HEK293 (cell line): ENCODE results near the gene SNAI1.

ENCODE experiments used
- CTCF ChIA-PET: fragments of 350-600 bp; formaldehyde crosslinking; extraction: SDS; loops from one replicate; lab custom pipeline; 2021; ENCODE audit warnings: antibody characterized with exemption; lab: Yijun Ruan, JAX
- POLR2A ChIA-PET: fragments of 300-600 bp; formaldehyde crosslinking; extraction: SDS; loops from one replicate; lab custom pipeline; 2020; ENCODE audit warnings: antibody characterized with exemption, inconsistent platforms; lab: Yijun Ruan, JAX
- H3K27ac ChIP-seq: fragments of 200-500 bp; sonication (Bioruptor generic); 2 replicates; pipeline ENCODE4 v1.5.1; 2014; ENCODE audit warnings: low read depth, low read length, control low read depth, inconsistent platforms; ENCODE audit errors: extremely low read depth
- H3K36me3 ChIP-seq, 2 experiments: fragments of 200-500 bp in 1 of 2; sonication (Bioruptor generic) in 1 of 2; 1 replicate in 1 of 2; 2 replicates in 1 of 2; pipeline ENCODE4 v1.5.1; 2014 to 2017; ENCODE audit warnings: inconsistent platforms in 2 of 2, low read length in 2 of 2; ENCODE audit not compliant: control insufficient read depth in 2 of 2, insufficient read depth in 1 of 2
- H3K4me1 ChIP-seq: fragments of 200-500 bp; sonication (Bioruptor generic); 2 replicates; pipeline ENCODE4 v1.5.1; 2014; ENCODE audit warnings: mild to moderate bottlenecking, low read length, inconsistent platforms; ENCODE audit not compliant: control insufficient read depth, insufficient read depth
- H3K4me3 ChIP-seq: 2 replicates; pipeline ENCODE4 v1.5.1; 2011; ENCODE audit warnings: low read depth, mild to moderate bottlenecking, control low read depth, low read length, moderate library complexity
- H3K9me3 ChIP-seq: fragments of 200-500 bp; sonication (Bioruptor generic); 2 replicates; pipeline ENCODE4 v1.5.1; 2014; ENCODE audit warnings: low read depth, low read length, inconsistent platforms; ENCODE audit not compliant: control insufficient read depth, insufficient read depth
- BCL11B ChIP-seq: fragments of 450-650 bp; formaldehyde crosslinking; IDR thresholded peaks from 2 replicates; pipeline ENCODE4 v1.5.1; 2016; ENCODE audit warnings: low read depth, missing biosample characterization, missing genetic modification characterization
- FEZF1 ChIP-seq: fragments of 450-650 bp; formaldehyde crosslinking; IDR thresholded peaks from 2 replicates; pipeline ENCODE4 v1.5.1; 2016; ENCODE audit warnings: missing biosample characterization, missing genetic modification characterization
- GLI2 ChIP-seq: fragments of 450-650 bp; formaldehyde crosslinking; IDR thresholded peaks from 2 replicates; pipeline ENCODE4; 2017; ENCODE audit warnings: missing biosample characterization, missing genetic modification characterization, low read depth, borderline replicate concordance
- GLIS1 ChIP-seq: fragments of 450-650 bp; formaldehyde crosslinking; IDR thresholded peaks from 2 replicates; pipeline ENCODE4 v1.5.1; 2016; ENCODE audit warnings: missing biosample characterization, missing genetic modification characterization
- GLIS2 ChIP-seq: fragments of 450-650 bp; formaldehyde crosslinking; IDR thresholded peaks from 2 replicates; pipeline ENCODE4 v1.5.1; 2016; ENCODE audit warnings: missing biosample characterization, missing genetic modification characterization
- HOXC10 ChIP-seq: sonication (generic); formaldehyde crosslinking; IDR thresholded peaks from 2 replicates; pipeline ENCODE4 v1.8.1; 2023; ENCODE audit warnings: mild to moderate bottlenecking, missing genetic modification reagents
- KLF16 ChIP-seq: fragments of 450-650 bp; formaldehyde crosslinking; IDR thresholded peaks from 2 replicates; pipeline ENCODE4 v1.5.1; 2017; ENCODE audit warnings: missing biosample characterization, missing genetic modification characterization
- MEIS1 ChIP-seq: sonication (generic); formaldehyde crosslinking; IDR thresholded peaks from 2 replicates; pipeline ENCODE4 v1.8.1; 2022; ENCODE audit warnings: missing genetic modification reagents, mild to moderate bottlenecking, borderline replicate concordance
- PRDM1 ChIP-seq: fragments of 450-650 bp; formaldehyde crosslinking; IDR thresholded peaks from 2 replicates; pipeline ENCODE4; 2016; ENCODE audit warnings: missing biosample characterization, missing genetic modification characterization
- SP2 ChIP-seq: fragments of 450-650 bp; formaldehyde crosslinking; IDR thresholded peaks from 2 replicates; pipeline ENCODE4 v1.5.1; 2016; ENCODE audit warnings: missing biosample characterization, missing genetic modification characterization
- TRIM28 ChIP-seq: IDR thresholded peaks from 2 replicates; pipeline ENCODE4 v1.6.1; 2011; ENCODE audit warnings: low read length, control low read depth, borderline replicate concordance
- ZFP3 ChIP-seq: fragments of 450-650 bp; formaldehyde crosslinking; IDR thresholded peaks from 2 replicates; pipeline ENCODE4 v1.5.1; 2016; ENCODE audit warnings: low read depth, missing biosample characterization, missing genetic modification characterization
- ZFP41 ChIP-seq: fragments of 450-650 bp; formaldehyde crosslinking; IDR thresholded peaks from 2 replicates; pipeline ENCODE4 v1.5.1; 2016; ENCODE audit warnings: missing biosample characterization, missing genetic modification characterization, borderline replicate concordance
- ZNF23 ChIP-seq: fragments of 450-650 bp; formaldehyde crosslinking; IDR thresholded peaks from 2 replicates; pipeline ENCODE4 v1.5.1; 2016; ENCODE audit warnings: missing biosample characterization, missing genetic modification characterization, borderline replicate concordance
- ZNF248 ChIP-seq: fragments of 450-650 bp; formaldehyde crosslinking; IDR thresholded peaks from 2 replicates; pipeline ENCODE4 v1.5.1; 2017; ENCODE audit warnings: missing biosample characterization, missing genetic modification characterization
- ZNF391 ChIP-seq: fragments of 450-650 bp; formaldehyde crosslinking; IDR thresholded peaks from 2 replicates; pipeline ENCODE4 v1.5.1; 2016; ENCODE audit warnings: low read depth, missing biosample characterization, missing genetic modification characterization, borderline replicate concordance
- ZNF529 ChIP-seq: fragments of 450-650 bp; formaldehyde crosslinking; IDR thresholded peaks from 2 replicates; pipeline ENCODE4 v1.5.1; 2017; ENCODE audit warnings: missing genetic modification characterization, missing biosample characterization; ENCODE audit not compliant: insufficient replicate concordance
- ZNF558 ChIP-seq: fragments of 450-650 bp; formaldehyde crosslinking; IDR thresholded peaks from 2 replicates; pipeline ENCODE4 v1.5.1; 2016; ENCODE audit warnings: missing biosample characterization, missing genetic modification characterization
- ZNF624 ChIP-seq: fragments of 450-650 bp; formaldehyde crosslinking; IDR thresholded peaks from 2 replicates; pipeline ENCODE4 v1.5.1; 2017; ENCODE audit warnings: missing biosample characterization, missing genetic modification characterization
- ZNF670 ChIP-seq: fragments of 450-650 bp; formaldehyde crosslinking; IDR thresholded peaks from 2 replicates; pipeline ENCODE4 v1.5.1; 2016; ENCODE audit warnings: missing biosample characterization, missing genetic modification characterization, low read depth
- ZSCAN5A ChIP-seq: fragments of 450-650 bp; formaldehyde crosslinking; IDR thresholded peaks from 2 replicates; pipeline ENCODE4 v1.5.1; 2016; ENCODE audit warnings: missing biosample characterization, missing genetic modification characterization
- ZXDB ChIP-seq: fragments of 450-650 bp; formaldehyde crosslinking; IDR thresholded peaks from 2 replicates; pipeline ENCODE4 v1.5.1; 2016; ENCODE audit warnings: missing biosample characterization, missing genetic modification characterization
- TF ChIP-seq, protein P1 (sequence below): fragments of 450-650 bp; formaldehyde crosslinking; IDR thresholded peaks from 2 replicates; pipeline ENCODE4 v1.5.1; 2016; ENCODE audit warnings: missing biosample characterization, missing genetic modification characterization
- TF ChIP-seq, protein P2 (sequence below): fragments of 450-650 bp; IDR thresholded peaks from 2 replicates; pipeline ENCODE4 v1.5.1; 2018; ENCODE audit warnings: missing biosample characterization, mild to moderate bottlenecking, missing genetic modification characterization
- TF ChIP-seq, protein P3 (sequence below): fragments of 450-650 bp; formaldehyde crosslinking; IDR thresholded peaks from 2 replicates; pipeline ENCODE4 v1.5.1; 2017; ENCODE audit warnings: missing biosample characterization, missing genetic modification characterization
- TF ChIP-seq, protein P4 (sequence below): fragments of 450-650 bp; formaldehyde crosslinking; IDR thresholded peaks from 2 replicates; pipeline ENCODE4 v1.5.1; 2016; ENCODE audit warnings: missing biosample characterization, missing genetic modification characterization
- TF ChIP-seq, protein P5 (sequence below): fragments of 450-650 bp; formaldehyde crosslinking; IDR thresholded peaks from 2 replicates; pipeline ENCODE4 v1.5.1; 2016; ENCODE audit warnings: missing biosample characterization, missing genetic modification characterization

The SNAI1 gene

DNA sequence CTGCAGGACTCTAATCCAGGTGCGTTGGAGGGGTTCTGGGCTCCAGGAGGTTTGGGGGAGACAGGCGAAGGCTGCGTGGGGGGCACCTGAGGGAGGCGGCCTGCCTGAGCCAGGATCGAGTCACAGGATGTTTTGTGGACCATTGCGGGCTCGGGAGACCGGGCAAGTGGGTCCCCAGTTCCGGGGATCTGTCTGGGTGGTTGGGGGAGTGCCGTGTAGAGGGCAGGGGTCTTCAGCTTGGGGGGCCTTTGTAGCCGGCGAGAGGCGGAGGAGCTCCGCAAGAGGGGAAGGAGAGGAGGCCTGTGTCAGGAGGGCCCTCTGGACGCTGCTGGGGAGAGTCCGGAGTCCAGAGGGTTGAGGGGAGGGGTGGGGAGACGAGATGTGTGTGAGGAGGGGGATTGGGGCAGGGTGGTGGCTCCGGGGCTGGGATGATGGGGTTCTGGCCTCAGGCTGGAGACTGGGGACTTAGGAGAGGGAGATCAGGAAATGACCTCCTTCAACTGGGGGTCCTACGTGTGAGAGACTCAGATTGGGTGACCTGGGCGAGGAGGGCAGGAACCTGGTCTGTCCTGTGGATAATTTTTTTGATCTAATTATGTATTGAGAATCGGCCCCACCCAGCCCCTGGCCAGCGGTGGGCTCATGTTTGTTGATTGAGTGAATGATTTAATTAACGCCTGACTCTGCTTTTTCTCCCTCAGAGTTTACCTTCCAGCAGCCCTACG, 505 bp downstream of the SNAI1 start:
- Histone ChIP-seq H3K27ac (no peak overlapping the region; the same call in 1 of the 2 replicates), H3K9me3 (no peaks in the 10 kb centered on the region), H3K4me1 (peaks cover 2% of the 10 kb centered on the region; the same call in 1 of the 2 replicates), H3K4me3 (peak overlapping the region; percentile 35), H3K36me3 (peaks cover 0 to 34% of the 10 kb centered on the region in 2 experiments; a peak in 1 of 3 replicates)
- POLR2A ChIA-PET = interaction anchor here (0.5 to 1.3 kb wide), 7 partner anchors 11 to 164 kb away, joined by 3 read pairs; partner anchors contain the start of gene RNF114
- CTCF ChIA-PET = interaction anchor here (0.6 to 8.3 kb wide), 5 partner anchors 19 to 142 kb away, joined by 3 to 220 read pairs (median 6); no protein-coding TSS in a partner anchor
- TF ChIP-seq FEZF1 (no peak), ZNF23 (no peak), ZNF624 (tag by site-specific recombination) (no peak), GLIS1 (peak; percentile 54), GLIS2 (peak; percentile 73), PRDM1 (tag by site-specific recombination) (no peak), GLI2 (tag by site-specific recombination) (no peak), KLF16 (0 out of 2 replicates have a peak, but pooled peaks have one; percentile 75), TRIM28 (no peak), ZNF391 (tag by site-specific recombination) (peak; percentile 37; the same call in 1 of the 2 replicates), ZNF670 (tag by site-specific recombination) (no peak), MEIS1 (no peak), BCL11B (no peak), ZXDB (tag by site-specific recombination) (0 out of 2 replicates have a peak, but pooled peaks have one; percentile 34), ZNF248 (tag by site-specific recombination) (no peak), HOXC10 (no peak), ZFP41 (tag by site-specific recombination) (no peak), ZNF558 (tag by site-specific recombination) (no peak), ZNF529 (no peak), SP2 (tag by site-specific recombination) (no peak), ZFP3 (tag by site-specific recombination) (no peak), ZSCAN5A (no peak)
- TF ChIP-seq, protein P1, sequence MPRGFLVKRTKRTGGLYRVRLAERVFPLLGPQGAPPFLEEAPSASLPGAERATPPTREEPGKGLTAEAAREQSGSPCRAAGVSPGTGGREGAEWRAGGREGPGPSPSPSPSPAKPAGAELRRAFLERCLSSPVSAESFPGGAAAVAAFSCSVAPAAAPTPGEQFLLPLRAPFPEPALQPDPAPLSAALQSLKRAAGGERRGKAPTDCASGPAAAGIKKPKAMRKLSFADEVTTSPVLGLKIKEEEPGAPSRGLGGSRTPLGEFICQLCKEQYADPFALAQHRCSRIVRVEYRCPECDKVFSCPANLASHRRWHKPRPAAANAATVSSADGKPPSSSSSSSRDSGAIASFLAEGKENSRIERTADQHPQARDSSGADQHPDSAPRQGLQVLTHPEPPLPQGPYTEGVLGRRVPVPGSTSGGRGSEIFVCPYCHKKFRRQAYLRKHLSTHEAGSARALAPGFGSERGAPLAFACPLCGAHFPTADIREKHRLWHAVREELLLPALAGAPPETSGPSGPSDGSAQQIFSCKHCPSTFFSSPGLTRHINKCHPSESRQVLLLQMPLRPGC (tag by site-specific recombination) = 0 out of 2 replicates have a peak, but pooled peaks have one; percentile 23
- TF ChIP-seq, protein P2, sequence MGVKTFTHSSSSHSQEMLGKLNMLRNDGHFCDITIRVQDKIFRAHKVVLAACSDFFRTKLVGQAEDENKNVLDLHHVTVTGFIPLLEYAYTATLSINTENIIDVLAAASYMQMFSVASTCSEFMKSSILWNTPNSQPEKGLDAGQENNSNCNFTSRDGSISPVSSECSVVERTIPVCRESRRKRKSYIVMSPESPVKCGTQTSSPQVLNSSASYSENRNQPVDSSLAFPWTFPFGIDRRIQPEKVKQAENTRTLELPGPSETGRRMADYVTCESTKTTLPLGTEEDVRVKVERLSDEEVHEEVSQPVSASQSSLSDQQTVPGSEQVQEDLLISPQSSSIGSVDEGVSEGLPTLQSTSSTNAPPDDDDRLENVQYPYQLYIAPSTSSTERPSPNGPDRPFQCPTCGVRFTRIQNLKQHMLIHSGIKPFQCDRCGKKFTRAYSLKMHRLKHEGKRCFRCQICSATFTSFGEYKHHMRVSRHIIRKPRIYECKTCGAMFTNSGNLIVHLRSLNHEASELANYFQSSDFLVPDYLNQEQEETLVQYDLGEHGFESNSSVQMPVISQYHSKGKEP (tag by site-specific recombination) = no peak
- TF ChIP-seq, protein P3, sequence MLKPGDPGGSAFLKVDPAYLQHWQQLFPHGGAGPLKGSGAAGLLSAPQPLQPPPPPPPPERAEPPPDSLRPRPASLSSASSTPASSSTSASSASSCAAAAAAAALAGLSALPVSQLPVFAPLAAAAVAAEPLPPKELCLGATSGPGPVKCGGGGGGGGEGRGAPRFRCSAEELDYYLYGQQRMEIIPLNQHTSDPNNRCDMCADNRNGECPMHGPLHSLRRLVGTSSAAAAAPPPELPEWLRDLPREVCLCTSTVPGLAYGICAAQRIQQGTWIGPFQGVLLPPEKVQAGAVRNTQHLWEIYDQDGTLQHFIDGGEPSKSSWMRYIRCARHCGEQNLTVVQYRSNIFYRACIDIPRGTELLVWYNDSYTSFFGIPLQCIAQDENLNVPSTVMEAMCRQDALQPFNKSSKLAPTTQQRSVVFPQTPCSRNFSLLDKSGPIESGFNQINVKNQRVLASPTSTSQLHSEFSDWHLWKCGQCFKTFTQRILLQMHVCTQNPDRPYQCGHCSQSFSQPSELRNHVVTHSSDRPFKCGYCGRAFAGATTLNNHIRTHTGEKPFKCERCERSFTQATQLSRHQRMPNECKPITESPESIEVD (tag by site-specific recombination) = no peak
- TF ChIP-seq, protein P4, sequence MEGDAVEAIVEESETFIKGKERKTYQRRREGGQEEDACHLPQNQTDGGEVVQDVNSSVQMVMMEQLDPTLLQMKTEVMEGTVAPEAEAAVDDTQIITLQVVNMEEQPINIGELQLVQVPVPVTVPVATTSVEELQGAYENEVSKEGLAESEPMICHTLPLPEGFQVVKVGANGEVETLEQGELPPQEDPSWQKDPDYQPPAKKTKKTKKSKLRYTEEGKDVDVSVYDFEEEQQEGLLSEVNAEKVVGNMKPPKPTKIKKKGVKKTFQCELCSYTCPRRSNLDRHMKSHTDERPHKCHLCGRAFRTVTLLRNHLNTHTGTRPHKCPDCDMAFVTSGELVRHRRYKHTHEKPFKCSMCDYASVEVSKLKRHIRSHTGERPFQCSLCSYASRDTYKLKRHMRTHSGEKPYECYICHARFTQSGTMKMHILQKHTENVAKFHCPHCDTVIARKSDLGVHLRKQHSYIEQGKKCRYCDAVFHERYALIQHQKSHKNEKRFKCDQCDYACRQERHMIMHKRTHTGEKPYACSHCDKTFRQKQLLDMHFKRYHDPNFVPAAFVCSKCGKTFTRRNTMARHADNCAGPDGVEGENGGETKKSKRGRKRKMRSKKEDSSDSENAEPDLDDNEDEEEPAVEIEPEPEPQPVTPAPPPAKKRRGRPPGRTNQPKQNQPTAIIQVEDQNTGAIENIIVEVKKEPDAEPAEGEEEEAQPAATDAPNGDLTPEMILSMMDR (tag by site-specific recombination) = no peak
- TF ChIP-seq, protein P5, sequence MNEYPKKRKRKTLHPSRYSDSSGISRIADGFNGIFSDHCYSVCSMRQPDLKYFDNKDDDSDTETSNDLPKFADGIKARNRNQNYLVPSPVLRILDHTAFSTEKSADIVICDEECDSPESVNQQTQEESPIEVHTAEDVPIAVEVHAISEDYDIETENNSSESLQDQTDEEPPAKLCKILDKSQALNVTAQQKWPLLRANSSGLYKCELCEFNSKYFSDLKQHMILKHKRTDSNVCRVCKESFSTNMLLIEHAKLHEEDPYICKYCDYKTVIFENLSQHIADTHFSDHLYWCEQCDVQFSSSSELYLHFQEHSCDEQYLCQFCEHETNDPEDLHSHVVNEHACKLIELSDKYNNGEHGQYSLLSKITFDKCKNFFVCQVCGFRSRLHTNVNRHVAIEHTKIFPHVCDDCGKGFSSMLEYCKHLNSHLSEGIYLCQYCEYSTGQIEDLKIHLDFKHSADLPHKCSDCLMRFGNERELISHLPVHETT = peak; percentile 38; the same call in 1 of the 2 replicates
